Neural progenitor cell (in vitro differentiated cells): ENCODE data around the gene MDH2.

Experiments used
- CTCF ChIP-seq: fragments of 200-600 bp; sonication (generic); IDR thresholded peaks from 2 replicates; pipeline ENCODE4 v1.5.1; 2017; ENCODE audit warnings: antibody characterized with exemption, mild to moderate bottlenecking
- EZH2phosphoT487 ChIP-seq: fragments of 200-600 bp; sonication (generic); IDR thresholded peaks from 2 replicates; pipeline ENCODE4 v1.6.1; 2017; ENCODE audit warnings: antibody characterized with exemption

DNA sequence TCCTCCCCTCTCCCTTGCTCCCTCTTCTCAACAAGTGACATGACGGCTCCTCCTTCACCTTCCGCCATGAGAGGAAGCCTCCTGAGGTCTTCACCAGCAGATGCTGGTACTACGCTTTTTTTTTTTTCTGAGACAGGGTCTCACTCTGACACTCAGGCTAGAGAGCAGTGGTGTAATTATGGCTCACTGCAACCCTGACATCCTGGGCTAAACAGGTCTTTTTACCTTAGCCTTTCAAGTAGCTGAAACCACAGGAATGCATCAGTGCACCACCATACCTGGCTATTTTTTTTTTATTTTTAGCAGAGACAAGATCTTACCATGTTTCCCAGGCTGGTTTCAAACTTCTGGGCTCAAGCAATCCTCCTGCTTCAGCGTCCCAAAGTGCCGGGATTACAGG, 43.6 kb downstream of the MDH2 start:
- no peak for TF ChIP-seq CTCF
- no peak for TF ChIP-seq EZH2phosphoT487
